NCI-H82 treated with DMSO at 0.1 percent for 48 hours (cell line): ENCODE data around the gene ZKSCAN3.
A peak's percentile ranks its signal among the peaks of the same experiment; 100 is the strongest.
"Not testable (repeated sequence)": the region's sequence is repeated elsewhere in the genome, so short reads cannot be mapped to it uniquely, and the experiment has no call there.

Experiments
- DNase-seq: peaks from one replicate; lab custom pipeline; 2025; ENCODE audit not compliant: unreplicated experiment; lab: John Stamatoyannopoulos, UW

The ZKSCAN3 gene

DNA sequence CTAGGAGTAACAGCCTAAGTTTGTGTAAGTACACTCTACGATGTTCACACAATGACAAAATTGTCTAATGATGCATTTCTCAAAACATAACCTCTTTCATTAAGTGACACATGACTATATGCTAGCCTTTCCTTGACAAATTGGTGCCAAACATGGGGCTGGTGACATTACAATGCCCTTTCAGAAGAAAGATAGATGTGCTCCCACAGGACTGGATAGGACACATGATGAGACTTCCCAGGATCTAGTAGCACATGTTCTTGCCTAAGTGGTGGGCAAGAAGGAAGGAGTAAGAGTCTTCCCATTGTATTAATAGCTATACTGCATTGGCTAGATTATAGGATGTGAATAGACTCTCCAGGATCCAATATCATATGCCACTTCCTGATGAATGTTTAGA is 21.5 kb downstream of the ZKSCAN3 start:
- DNase-seq: no peak

DNA sequence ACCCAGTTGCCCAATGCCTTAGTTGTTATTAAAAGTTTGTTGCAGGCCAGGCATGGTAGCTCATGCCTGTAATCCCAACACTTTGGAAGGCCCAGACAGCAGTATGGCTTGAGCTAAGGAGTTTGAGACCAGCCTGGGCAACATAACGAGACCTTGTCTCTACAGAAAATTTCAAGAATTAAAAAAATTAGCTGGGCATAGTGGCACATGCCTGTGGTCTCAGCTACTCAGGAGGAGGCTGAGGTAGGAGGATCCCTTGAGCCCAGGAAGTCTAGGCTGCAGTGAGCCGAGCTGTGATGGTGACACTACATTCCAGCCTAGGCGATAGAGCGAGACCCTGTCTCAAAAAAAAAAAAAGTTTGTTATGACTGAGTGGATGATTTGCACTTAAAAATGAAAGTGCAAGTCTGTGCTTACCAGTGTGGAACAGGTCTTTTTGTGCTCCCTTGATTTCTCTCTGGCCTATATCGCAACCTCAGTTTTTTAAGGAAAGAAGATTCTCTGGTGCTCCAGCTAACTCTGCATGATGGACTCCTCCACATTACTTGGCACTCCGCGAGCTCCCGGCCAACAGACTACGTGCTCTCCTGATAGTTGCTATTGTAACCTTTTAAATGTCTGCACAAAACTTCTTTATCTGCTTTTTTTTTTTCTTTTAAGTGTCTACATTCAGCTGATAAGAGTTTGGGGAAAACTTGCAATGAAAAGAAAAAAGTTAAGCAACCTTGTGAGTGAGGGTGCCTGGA is 22.1 kb downstream of the ZKSCAN3 start:
- DNase-seq: no peak

DNA sequence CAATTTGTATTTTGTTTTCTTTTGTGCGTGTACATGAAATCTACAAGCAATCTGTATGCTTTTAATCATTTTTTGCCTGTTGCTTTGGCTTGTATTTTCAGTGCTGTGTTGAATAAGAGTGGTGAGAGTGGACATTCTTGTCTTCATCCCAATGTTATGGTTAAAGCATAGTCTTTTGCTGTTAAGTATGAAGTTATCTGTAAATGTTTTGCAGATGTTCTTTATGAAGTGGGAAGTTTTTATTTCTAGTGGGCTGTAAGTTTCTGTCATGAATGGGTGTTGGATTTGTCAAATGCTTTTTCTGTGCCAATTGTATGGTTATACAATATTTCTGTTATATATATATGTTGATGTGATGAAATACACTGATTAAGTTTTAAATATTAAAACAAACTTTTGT is 24.2 kb downstream of the ZKSCAN3 start:
- no peak for DNase-seq

DNA sequence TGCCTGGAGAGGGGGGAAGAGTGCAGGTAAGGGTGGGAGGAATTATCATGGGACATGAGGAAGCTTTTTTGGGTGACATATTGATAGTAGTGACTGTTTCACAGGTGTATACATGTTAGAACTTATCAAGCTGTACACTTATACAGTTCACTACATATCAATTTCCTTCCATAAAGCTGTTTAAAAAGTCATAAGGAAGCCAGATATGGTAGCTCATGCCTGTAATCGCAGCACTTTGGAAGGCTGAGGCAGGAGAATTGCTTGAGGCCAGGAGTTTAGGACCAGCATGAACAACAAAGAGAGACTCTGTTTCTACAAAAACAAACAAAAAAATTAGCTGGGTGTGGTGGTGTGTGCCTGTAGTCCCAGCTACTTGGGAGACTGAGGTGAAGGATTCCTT is 28.1 kb downstream of the ZKSCAN3 start:
- DNase-seq: no peak

DNA sequence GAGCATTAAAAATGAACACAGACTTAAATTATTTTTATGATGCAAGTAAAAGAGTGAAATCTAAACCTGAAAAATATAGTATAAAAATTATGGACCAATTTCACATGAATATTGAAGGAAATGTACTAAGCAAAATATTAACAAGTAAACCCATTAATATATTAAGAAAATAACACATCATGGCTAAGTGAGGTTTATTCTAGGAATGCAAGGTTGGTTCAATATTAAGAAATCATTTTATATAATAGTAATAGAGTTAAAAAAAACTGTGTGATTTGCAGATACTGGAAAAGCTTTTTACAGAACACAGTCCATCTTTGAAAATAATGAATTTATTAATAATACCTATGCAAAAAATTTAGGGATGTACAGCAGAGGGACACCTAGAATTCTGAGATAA is 28.9 kb downstream of the ZKSCAN3 start:
- no peak for DNase-seq

DNA sequence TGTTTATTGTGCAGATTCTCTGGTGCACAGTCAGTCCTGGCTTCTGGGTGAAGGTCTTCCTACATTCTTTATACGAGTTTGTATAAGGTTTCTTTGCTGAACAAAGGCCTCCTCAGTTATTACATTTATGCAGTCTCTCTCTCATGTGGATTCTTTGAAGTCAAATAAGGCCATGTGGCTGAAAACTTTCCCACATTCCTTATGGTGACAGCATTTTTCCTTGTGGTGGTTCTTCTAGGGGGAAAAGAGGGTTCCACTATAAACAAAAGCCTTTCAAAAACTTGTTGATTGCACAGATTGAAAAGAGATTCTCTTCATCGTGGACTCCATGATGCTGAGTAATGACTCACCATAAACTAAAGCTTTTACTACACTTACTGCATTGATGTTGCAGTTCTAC is 30.6 kb downstream of the ZKSCAN3 start:
- DNase-seq: no peak

DNA sequence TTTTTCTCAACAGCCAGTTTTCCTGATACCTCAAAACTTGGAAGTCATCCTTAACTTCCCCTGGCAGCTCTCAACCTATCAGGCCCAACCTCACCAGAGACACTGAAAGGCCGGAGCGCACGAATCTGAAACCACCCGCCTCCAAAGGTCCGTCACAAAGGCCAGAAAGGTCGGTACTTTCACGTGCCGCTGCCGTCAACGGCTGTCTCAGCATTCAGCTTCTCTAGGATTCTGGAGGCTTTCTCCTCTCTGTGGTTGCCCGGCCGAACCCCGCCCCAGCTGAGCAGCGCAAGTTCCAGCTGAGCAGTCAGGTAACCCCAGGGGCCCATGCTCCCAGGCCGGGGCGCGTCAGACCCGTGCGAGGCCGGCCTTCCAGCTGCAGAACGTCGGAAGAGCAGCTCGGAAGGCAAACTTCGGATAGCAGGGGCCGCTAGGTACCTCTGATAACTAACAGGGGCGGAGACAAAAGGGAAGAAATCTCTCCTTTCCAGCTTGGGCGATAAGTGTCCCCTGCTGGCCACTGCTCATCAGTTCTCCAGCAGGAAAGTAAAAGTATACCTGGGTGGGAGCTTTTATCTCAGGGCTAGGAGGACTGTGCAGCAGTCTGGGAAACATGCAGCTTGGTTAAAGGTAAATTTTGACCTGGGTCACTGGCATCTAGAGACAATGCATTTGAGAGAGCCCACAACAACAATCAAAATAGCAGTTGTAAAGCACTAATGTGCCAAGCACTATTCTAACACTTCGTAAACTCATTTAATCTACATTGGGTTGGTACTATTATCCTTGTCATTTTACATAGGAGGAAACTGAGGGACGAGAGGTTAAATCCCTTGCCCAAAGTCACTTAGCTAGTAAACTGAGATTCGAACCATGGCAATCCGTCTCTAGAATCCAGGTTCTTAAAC is 33.7 kb downstream of the ZKSCAN3 start:
- DNase-seq: no peak

DNA sequence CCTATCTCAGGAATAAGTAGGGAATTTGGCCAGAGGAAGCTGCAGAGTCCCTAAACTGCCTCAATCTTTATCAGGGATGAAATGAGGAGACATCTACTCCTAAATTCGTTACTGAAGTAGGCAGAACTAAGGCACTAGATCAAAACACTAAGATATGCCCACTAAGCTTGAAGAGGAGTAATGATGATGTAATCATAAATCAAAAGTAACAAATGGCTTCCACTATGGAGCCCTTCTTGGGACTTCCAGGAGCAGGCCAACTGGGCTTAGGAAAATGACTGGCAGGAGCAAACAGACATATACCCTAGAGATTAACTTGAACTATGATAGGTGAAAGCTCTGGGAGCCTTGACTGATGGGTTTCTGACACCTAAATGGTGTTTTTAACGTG is 34.4 kb downstream of the ZKSCAN3 start:
- DNase-seq: no peak

DNA sequence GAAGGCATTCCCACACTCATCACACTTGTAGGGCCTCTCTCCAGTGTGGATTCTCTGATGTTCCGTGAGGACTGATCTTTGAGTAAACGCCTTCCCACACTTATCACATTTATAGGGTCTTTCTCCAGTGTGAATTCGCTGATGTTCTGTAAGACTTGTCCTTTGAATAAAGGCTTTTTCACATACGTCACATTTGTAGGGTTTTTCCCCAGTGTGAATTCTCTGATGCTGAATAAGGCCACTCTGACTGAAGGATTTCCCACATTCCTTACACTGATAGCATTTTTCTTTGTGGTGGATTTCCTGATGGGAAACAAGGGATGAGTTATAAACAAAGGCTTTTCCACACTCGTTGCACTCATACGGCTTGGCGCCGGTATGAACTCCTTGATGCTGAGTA is 40.9 kb downstream of the ZKSCAN3 start:
- no peak for DNase-seq

DNA sequence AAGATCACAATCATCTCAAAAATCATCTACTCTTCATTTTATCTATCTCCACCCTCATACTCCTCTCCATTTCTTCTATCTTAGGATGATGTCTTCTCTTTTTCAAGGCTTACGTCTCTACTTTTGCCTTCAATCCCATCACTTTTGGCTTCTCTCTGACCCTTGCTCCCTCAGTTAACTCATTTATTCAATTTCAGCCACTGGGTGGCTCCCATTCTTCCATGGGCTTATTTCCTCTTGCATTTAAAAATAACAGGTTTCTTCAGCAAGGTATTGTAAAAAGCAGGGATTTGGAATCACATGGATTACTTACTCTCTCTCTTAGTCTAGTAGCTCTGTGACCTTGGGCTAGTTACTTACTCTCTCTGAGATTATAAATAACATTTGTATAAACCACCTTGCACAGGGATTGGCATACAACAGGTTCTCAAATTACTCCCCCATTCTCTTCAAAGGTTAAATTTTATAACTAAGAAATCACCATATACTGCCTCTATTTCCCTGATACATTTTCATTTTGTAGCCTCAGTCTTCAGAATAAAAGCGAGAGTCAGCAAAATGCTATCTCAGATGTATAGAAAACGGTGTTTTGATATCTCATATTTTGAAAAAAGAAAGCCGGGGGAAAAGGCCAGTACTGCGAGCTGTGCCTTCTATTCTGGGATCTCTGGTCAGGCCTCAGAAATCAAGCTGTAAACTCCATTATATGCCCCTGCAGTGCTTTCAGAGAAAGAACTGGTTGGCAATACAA is 44.3 kb downstream of the ZKSCAN3 start:
- no peak for DNase-seq

DNA sequence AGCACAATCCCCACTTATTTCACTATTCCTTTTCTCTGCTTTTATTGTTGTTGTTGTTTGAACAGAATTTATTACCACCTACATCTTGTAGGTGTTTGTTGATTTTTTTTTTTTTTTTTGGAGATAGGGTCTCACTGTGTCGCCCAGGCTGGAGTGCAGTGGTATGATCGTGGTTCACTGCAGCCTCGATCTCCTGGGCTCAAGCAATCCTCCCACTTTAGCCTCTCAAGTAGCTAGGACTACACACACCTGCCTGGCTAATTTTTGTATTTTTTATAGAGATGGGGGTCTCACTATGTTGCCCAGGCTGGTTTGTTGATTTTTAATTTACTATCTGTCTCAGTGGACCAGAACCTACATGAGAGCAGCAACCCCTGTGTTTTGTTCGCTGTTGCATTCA is 46.2 kb downstream of the ZKSCAN3 start:
- no peak for DNase-seq

DNA sequence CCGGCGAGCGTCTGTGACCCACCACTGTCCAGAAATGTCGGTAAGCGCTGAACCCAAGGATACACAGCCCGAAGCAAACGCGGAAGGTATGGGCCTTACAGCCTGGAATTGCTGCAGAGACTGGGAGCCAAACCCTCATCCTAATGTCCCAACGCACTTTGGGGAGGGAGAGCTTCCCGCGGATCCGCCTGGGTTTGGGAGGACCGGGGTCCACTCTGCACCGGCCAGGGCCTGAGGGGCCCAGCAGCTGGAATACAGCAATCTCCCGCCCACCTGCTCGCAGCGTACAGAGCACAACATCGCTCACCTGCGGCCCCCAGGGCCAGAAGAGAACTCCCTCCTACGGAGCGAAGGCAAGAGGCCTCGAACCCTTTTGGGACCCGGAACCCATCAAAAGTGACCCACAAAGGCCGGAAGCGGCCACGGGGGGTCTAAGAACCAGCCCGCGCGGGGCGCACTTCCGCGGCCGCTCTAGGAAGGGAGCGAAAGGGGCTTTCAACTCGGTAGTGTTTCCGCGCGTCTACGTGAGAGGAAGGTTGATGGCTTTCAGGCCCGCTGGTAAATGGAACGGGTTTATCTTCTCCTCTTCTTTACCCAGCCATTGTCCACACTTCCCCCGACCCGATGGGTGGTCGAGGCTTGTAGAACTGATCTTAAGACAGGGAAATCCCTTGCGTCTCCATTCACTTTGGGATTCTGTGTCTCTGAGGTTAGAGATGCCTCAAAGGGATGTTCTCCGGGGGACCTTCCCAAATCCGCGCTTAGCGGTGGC is 49.8 kb downstream of the ZKSCAN3 start, which contains the start of gene ZSCAN12:
TSS of gene ZSCAN12 (minus strand) at position 398 of the 772 bp plus-strand sequence. CDS start 1,342 bp downstream, outside the sequence.
- peak; percentile 83 for DNase-seq

DNA sequence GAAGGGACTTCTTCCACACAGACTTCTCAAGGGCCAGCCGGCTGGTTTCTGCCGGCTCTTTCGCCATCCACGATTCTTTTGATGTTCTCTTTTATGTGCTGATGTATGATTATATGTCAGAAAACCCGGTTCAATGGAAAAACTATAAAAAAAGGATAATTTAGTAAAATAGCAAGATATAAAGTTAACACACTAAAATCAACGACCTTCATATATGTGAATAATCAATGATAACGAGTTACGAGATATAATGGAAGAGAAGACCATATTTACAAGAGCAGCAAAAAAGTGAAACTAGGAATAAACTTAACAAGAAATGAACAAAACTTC is 50.3 kb downstream of the ZKSCAN3 start:
- no peak for DNase-seq

DNA sequence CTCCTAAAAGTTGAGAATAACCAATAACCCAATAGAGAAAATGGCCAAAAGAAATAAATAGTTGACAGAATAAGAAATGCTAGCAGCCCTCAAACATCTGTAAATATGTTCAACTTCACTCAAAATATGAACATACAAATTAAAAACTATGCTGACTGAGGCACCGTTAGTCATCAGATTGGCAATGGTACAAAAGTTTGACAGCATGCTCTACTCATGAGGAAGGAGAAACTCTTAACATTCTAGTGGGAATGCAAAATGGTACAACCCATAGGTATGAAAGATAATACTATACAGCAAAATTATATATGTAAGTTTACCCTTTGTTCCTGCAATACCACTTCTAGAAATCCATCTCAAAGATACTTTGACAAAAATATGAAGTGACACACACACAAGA is 51.4 kb downstream of the ZKSCAN3 start:
- no peak for DNase-seq

DNA sequence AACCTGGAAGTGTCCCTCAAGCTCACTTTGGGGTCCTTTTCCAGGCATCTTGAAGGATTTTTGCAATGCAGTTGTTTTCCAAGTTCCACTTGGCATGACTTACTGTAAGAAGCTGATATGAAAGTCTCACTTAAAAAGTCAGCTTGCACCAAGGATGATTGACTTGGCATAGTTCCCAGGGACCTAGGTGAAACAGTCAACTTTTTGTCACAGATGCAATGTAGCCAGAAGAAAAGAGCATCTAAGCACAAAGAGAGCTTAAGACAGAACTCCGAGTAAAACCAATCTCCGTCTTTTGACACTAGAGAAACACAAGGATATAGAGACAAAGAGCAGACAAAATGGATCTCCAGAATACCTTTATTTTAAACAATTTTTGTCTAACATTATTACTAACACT is 52.5 kb downstream of the ZKSCAN3 start:
- no peak for DNase-seq

DNA sequence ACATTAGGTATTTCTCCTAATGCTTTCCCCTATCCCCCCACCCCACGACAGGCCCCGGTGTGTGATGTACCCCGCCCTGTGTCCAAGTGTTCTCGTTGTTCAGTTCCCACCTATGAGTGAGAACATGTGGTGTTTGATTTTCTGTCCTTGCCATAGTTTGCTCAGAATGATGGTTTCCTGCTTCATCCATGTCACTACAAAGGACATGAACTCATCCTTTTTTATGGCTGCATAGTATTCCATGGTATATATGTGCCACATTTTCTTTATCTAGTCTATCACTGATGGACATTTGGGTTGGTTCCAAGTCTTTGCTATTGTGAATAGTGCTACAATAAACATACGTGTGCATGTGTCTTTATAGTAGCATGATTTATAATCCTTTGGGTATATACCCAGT is 54.2 kb downstream of the ZKSCAN3 start:
- not testable (repeated sequence) for DNase-seq

DNA sequence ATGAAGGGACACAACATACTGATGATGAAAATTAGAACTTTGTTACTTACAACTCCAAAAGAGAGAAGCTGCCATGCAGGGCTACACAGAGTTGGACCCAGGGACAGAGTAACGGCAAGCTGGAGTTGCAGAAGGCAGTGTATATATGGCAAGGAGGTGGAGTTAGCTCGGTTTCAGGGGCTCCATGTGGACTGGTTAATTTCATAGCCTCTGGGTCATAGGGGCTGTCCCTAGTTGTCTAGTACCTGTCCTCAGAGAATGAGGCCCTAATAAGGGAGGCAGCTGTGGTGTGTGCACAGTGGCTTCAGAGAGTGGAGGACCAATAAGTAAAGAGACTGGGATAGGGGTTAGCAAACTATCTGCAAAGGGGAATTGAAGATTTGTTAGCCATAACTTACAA is 57.7 kb downstream of the ZKSCAN3 start:
- DNase-seq: no peak

DNA sequence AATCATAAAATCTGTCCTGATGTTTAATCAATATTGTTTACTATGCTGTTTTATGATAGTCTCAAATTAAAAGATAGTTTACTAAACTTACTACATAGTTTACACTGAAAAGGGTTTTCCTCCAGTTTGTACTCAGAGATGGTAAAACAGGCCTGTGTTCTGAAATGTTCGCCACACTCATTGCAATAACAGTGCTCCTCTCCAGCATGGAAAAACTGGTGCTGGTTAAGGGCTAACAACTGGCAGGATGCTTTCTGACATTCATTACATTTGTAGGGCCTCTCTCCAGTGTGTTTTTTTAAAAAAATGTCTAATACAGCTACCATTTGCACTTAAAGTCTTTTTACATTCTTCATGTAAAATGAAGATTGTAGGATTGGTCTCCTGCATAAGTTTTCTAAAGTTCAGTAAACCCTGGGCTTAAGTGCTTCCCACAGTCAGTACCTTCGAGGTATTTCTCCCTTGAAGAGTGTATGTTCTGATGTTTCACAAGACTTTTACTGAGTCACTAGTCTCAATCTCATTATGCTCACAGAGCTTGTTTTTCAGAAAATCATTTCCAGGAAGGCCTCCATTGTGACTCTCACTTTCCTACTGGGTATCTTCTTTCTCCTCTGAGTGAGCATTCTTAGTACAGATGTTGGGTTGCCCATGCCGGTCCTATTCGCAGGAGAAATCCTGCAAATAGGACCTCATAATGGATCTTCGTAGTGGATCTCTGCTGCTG is 58.5 kb downstream of the ZKSCAN3 start:
- no peak for DNase-seq

DNA sequence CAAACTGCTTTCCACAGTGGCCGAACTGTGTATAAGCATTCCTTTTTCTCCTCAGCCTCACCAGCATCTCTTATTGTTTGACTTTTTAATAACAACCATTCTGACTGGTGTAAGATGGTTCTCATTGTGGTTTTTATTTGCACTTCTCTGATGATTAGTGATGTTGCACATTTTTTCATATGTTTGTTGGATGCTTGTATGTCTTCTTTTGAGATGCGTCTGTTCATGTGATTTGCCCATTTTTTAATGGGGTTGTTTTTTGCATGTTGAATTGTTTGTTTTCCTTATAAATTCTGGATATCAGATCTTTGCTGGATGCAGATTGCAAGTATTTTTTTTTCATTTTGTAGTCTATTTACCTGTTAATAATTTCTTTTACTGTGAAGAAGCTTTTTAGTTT is 61.0 kb downstream of the ZKSCAN3 start:
- DNase-seq: no peak

DNA sequence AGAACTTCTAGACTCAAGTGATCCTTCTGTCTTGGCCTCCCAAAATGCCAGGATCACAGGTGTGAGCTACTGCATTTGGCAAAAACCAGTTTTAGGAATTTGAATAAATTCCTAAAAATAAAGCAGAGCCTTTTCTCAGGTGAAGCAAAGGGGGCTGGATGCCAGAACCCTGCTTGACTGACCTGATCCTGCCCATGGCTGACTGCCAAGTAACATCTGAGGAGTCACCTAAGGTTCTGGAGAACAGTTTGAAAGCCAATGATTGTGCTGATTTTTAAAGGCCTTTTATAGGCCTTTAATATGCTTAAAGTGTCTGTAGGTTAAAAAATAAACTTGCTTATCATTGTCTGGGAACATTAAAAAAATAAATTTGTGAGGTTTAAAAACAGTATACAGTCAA is 63.9 kb downstream of the ZKSCAN3 start:
- DNase-seq: no peak
